Adrenal gland (tissue), 12 donors: ENCODE measurements around the gene PPP2R5E. TPM values are rescaled to one million over a fixed set of nuclear protein-coding genes. Genes with fewer than 3 reads are reported as not detected.

Experiments
- DNase-seq, 7 donors: peaks; one replicate each; pipeline ENCODE4 v3.0.0-alpha.2; 2019 to 2020
- H3K27ac ChIP-seq, 5 donors: fragments of 200-600 bp; sonication (generic) in 4 of 5; 1 replicate in 3 of 5; 2 replicates in 2 of 5; pipeline versions ENCODE4 v1.5.1 to v1.8.0; 2016 to 2020; ENCODE audit warnings: mild to moderate bottlenecking in 1 of 5
- H3K27me3 ChIP-seq: fragments of 200-600 bp; 2 replicates; pipeline ENCODE4 v1.8.0; 2021
- H3K36me3 ChIP-seq, 2 donors: fragments of 200-600 bp; replicated peaks in 1 of 2; 1 replicate in 1 of 2; 2 replicates in 1 of 2; pipeline versions ENCODE4 v1.5.1 to v1.8.0; 2018 to 2022
- H3K4me1 ChIP-seq, 2 donors: fragments of 200-600 bp; replicated peaks in 1 of 2; 1 replicate in 1 of 2; 2 replicates in 1 of 2; pipeline versions ENCODE4 v1.5.1 to v1.8.0; 2018 to 2021
- H3K4me3 ChIP-seq, 4 donors: fragments of 200-600 bp; sonication (generic) in 3 of 4; one replicate each; pipeline ENCODE4 v1.5.1; 2016 to 2018
- H3K9me3 ChIP-seq, 3 donors: fragments of 200-600 bp; sonication (generic) in 1 of 3; replicated peaks in 1 of 3; 1 replicate in 2 of 3; 2 replicates in 1 of 3; pipeline versions ENCODE4 v1.5.1 to v1.8.0; 2016 to 2021
- POLR2A ChIP-seq, 2 donors: fragments of 450-650 bp; IDR thresholded peaks; one replicate each; pipeline ENCODE4 v1.6.1; 2017; ENCODE audit warnings: antibody characterized with exemption in 2 of 2, mild to moderate bottlenecking in 2 of 2, moderate library complexity in 1 of 2
- WGBS, 4 donors: extraction: QIAGEN DNeasy Blood & Tissue Kit in 2 of 4; methylation state at CpG; one replicate each; pipeline versions ENCODE4 v1.1.5 to v1.1.7; 2013 to 2017; 5-methylcytosine and 5-hydroxymethylcytosine counted together
- intact Hi-C, 2 donors: fragments of 100-400 bp; cut with DNase I; formaldehyde crosslinking; loops; one replicate each; pipeline versions ENCODE4 v1.14.1 to v1.15.0; 2022 to 2023
- polyA plus RNA-seq, 3 donors: library from polyadenylated mRNA; stranded (reverse); fragments of 200-250 nt in 2 of 3; fragments of 350-450 nt in 1 of 3; fragmentation: Illumina TruSeq in 1 of 3; extraction: RNeasy Lipid Tissue Mini Kit (QIAGEN cat#74804) in 1 of 3; gene quantifications; one replicate each; pipeline ENCODE4 v1.2.3, GENCODE V29; 2013 to 2014
- total RNA-seq, 9 donors: library from RNA; depleted of rRNA in 4 of 9; stranded (reverse); fragments of >200 nt in 4 of 9; fragments of 120-200 nt in 1 of 9; fragmentation: NEBNext Ultra II Directional in 1 of 9; extraction: Animal tissue kit (Norgen Biotek cat#: 25700) in 1 of 9; gene quantifications; one replicate each; pipeline versions ENCODE4 v1.1.0 to v1.2.4, GENCODE V29; 2013 to 2023
- TF ChIP-seq, protein P1 (sequence below), 6 experiments: fragments of 450-650 bp in 4 of 6; fragments of 200-600 bp in 2 of 6; sonication (generic) in 1 of 6; IDR thresholded peaks; 1 replicate in 5 of 6; 2 replicates in 1 of 6; pipeline versions ENCODE4 v1.5.1 to v1.8.0; 2016 to 2021; ENCODE audit warnings: antibody characterized with exemption in 6 of 6, mild to moderate bottlenecking in 2 of 6, moderate library complexity in 1 of 6
- donor health status: healthy with polysubstance abuse.
- donor health status: Bipolar disorder and iron deficiency.
- donor health status: DM: yes; HTN: yes; CAD: no.
- donor health status: DM: no; HTN: no; CAD: no.
- donor health status: DM: no; HTN: no; CAD: no.
- donor health status: DM: yes; HTN: yes; CAD: no.

Gene PPP2R5E
- total and polyA plus RNA-seq, 12 donors, result 5.7 to 46.5 (median 23.9) TPM

DNA sequence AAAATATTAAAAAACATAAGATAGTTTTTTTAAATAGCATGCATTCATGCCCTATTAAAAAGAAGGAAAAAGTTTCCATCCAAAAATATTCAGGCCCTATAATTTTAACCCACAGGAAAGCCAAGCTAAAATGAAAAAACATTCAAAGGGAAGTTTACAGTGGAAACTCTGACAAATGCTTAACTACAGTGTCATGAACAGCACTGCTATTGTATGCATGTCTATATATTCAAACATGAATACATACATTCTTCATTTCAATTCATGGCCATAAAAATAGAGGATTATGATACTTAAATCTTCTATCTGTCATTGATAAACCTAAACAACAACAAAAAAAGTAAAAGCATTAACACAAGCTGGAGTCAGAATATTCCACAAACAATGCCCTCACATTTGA, 67.4 kb downstream of the PPP2R5E start:
- H3K4me3 ChIP-seq, result no peak overlapping the region

DNA sequence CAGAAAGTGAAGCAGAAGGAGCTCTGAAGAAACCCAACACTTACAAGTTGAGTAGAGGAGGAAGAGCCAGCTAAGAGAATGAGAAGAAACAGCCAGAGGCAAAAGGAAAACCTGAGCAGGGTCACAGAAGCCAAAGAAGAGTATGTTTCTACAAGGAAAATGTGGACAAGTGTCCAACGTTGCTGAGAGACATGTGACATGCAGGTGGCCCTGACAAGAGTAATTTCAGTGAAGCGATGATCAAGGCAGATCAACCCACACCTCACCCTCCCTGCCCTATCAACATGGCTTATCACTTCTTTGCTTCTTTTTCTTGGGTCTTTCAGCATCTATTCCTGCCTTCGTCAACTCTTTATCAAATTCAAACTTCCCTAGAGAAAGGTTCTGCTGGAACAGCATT, 68.3 kb downstream of the PPP2R5E start:
- DNase-seq, result no peak
- Histone ChIP-seq H3K27me3 (no peaks in the 10 kb centered on the region), H3K27ac (no peak overlapping the region), H3K9me3 (no peaks in the 10 kb centered on the region), H3K36me3 (no peaks in the 10 kb centered on the region), H3K4me3 (no peak overlapping the region), H3K4me1 (peaks cover 4 to 70% of the 10 kb centered on the region in 2 donors)
- intact Hi-C loops, result no loop called here
- 76 to 84% (median 83%) methylated on average over 3 of the region's 3 CpGs for WGBS, 4 donors
- TF ChIP-seq, protein P1, sequence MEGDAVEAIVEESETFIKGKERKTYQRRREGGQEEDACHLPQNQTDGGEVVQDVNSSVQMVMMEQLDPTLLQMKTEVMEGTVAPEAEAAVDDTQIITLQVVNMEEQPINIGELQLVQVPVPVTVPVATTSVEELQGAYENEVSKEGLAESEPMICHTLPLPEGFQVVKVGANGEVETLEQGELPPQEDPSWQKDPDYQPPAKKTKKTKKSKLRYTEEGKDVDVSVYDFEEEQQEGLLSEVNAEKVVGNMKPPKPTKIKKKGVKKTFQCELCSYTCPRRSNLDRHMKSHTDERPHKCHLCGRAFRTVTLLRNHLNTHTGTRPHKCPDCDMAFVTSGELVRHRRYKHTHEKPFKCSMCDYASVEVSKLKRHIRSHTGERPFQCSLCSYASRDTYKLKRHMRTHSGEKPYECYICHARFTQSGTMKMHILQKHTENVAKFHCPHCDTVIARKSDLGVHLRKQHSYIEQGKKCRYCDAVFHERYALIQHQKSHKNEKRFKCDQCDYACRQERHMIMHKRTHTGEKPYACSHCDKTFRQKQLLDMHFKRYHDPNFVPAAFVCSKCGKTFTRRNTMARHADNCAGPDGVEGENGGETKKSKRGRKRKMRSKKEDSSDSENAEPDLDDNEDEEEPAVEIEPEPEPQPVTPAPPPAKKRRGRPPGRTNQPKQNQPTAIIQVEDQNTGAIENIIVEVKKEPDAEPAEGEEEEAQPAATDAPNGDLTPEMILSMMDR (IDR thresholded peaks at IDR 0.05), result no peak
- no peak for TF ChIP-seq POLR2A (IDR thresholded peaks at IDR 0.05)

More for the DNA sequence above, 67.4 kb downstream of the PPP2R5E start:
- intact Hi-C loops, result no loop called here
- Histone ChIP-seq H3K27me3 (no peaks in the 10 kb centered on the region), H3K4me1 (peaks cover 4 to 68% of the 10 kb centered on the region in 2 donors), H3K9me3 (no peaks in the 10 kb centered on the region), H3K36me3 (no peaks in the 10 kb centered on the region), H3K27ac (no peak overlapping the region)
- TF ChIP-seq, protein P1 (IDR thresholded peaks at IDR 0.05), result no peak
- TF ChIP-seq POLR2A (IDR thresholded peaks at IDR 0.05), result no peak
- DNase-seq, result no peak

DNA sequence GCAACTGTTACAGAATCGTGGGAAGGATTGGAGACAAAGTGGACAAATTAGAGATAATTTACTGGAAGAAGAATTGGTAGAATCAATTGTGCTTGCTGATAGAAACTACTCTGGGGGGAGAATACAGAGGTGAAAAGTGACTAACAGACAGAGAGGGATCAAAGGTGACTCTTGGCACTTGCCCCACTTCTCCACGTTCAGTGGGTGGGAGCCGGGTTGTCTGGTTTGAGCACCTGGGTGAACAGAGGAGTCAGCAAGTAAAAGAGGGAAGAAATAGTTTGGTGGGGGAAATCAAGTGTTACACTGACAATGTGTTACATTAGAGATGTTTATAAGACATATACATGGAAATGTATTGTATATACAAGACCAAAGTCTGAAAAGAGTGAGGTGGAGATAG, 69.1 kb downstream of the PPP2R5E start:
- H3K9me3 ChIP-seq, result no peaks in the 10 kb centered on the region
- TF ChIP-seq, protein P1 (IDR thresholded peaks at IDR 0.05), result no peak
- no peak for TF ChIP-seq POLR2A (IDR thresholded peaks at IDR 0.05)
- H3K4me1 ChIP-seq, result peaks cover 4 to 70% of the 10 kb centered on the region in 2 donors
- H3K36me3 ChIP-seq, result no peaks in the 10 kb centered on the region
- no peaks in the 10 kb centered on the region for H3K27me3 ChIP-seq
- H3K4me3 ChIP-seq, result no peak overlapping the region
- H3K27ac ChIP-seq, result no peak overlapping the region
- DNase-seq, result no peak
- intact Hi-C loops, result no loop called here
- WGBS, 4 donors, result 75 to 81% (median 78%) methylated on average over 3 of the region's 3 CpGs

DNA sequence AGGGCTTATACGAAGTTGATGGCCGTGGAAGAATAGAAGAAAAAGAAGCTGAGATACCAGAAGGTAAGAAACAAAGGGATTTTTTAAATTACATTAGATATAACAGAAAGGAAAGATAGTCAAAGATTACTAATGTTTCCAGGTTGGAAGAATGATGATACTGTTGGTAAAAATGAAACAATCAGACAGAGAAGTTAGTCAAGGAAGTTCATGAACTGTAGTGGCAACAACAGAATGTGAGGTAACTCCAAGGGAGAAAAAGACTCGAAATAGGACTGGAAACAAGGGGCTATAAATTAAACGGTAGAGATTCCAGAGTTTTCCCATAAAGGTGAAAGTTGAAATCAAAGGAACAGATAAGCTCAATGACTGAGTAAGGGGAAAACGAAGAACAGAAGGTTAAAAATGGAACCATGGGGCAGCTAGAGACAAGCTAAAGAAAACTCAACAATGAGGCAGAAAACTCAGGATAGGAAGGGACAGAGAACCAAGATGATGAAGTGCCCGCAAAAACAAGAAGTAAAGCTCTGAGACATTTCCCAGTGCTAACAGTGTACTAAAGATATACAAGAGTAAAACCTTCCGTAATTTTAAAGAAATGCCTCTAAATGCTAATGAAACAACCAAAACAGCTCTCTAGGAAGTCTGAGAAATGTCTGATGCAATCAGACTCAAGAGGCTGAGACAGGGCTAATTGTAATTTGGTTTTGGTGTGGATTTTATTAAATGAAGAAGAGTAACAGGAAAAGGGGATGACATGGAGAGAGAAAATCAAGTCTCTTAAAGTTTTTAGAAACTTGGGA, 70.0 kb downstream of the PPP2R5E start:
- Histone ChIP-seq H3K27me3 (no peaks in the 10 kb centered on the region), H3K9me3 (no peaks in the 10 kb centered on the region), H3K4me1 (peaks cover 4 to 66% of the 10 kb centered on the region in 2 donors), H3K4me3 (no peak overlapping the region), H3K27ac (peak overlapping the region in 1 of 5 donors; percentile 24), H3K36me3 (no peaks in the 10 kb centered on the region)
- no peak for DNase-seq
- 63 to 74% (median 69%) methylated on average over 7 of the region's 7 CpGs for WGBS, 4 donors
- no peak for TF ChIP-seq POLR2A (IDR thresholded peaks at IDR 0.05)
- TF ChIP-seq, protein P1 (IDR thresholded peaks at IDR 0.05), result no peak
- intact Hi-C loops, result no loop called here
